HCT116 (cell line): Measurements from ENCODE around the gene LIPA. TPM values are rescaled to one million over a fixed set of nuclear protein-coding genes. Genes with fewer than 3 reads are reported as not detected.

Source experiments
- ATAC-seq: fragments of 200-7000 bp; cut with Tn5 transposase; 2 replicates; pipeline ENCODE4 v1.9.1; 2020; ENCODE audit warnings: mild to moderate bottlenecking, moderate library complexity
- BruUV-seq: library from RNA; stranded (reverse); fragments of 400-500 nt; replicated peaks from 2 replicates; lab custom pipeline; 2021; lab: Mats Ljungman, UMichigan
- CTCF ChIA-PET: fragments of 300-600 bp; sonication (Branson Sonifier 250); formaldehyde crosslinking; loops from one replicate; lab custom pipeline; 2021; ENCODE audit warnings: antibody characterized with exemption; lab: Charles Lee
- POLR2A ChIA-PET: fragments of 300-600, 350-600 bp; sonication (Branson Sonifier 250); formaldehyde crosslinking; loops from one replicate; lab custom pipeline; 2021; ENCODE audit warnings: antibody characterized with exemption; lab: Charles Lee
- RAD21 ChIA-PET, 2 experiments: fragments of 300-600 bp; sonication (Branson Sonifier 250); formaldehyde crosslinking; loops; one replicate each; lab custom pipeline; 2023; ENCODE audit warnings: low total read pairs in 2 of 2; ENCODE audit not compliant: uncharacterized antibody in 2 of 2, unreplicated experiment in 2 of 2, low non-redundant PET in 1 of 2; lab: Charles Lee
- DNase-seq: peaks from one replicate; pipeline ENCODE4 v3.0.0-alpha.2; 2010; ENCODE audit warnings: low read depth, low spot score
- H2AFZ ChIP-seq: fragments of 200-600 bp; shearing (Covaris generic), sonication (generic); 2 replicates; pipeline ENCODE4 v1.6.1; 2017; ENCODE audit warnings: low read depth, mixed run types, mixed read lengths, antibody characterized with exemption, low read length; ENCODE audit not compliant: poor library complexity, severe bottlenecking
- H3K27ac ChIP-seq: 2 replicates; pipeline ENCODE4 v1.5.1; 2012; ENCODE audit warnings: low read depth, low read length
- H3K27me3 ChIP-seq: fragments of 200-600 bp; sonication (generic); 2 replicates; pipeline ENCODE4 v1.6.1; 2016; ENCODE audit warnings: mixed run types, low read length, mixed read lengths; ENCODE audit not compliant: insufficient read depth
- H3K36me3 ChIP-seq, 2 experiments: fragments of 200-500 bp in 1 of 2; fragments of 200-600 bp in 1 of 2; sonication (Bioruptor generic) in 1 of 2; sonication (generic) in 1 of 2; 2 replicates each; pipeline versions ENCODE4 v1.5.1 to v1.6.1; 2014 to 2016; ENCODE audit warnings: low read length in 2 of 2, inconsistent platforms in 1 of 2, mixed read lengths in 1 of 2, mixed run types in 1 of 2; ENCODE audit not compliant: insufficient read depth in 2 of 2, control insufficient read depth in 1 of 2
- H3K4me1 ChIP-seq, 2 experiments: fragments of 200-600 bp in 1 of 2; sonication (generic) in 1 of 2; 2 replicates each; pipeline versions ENCODE4 v1.5.1 to v1.6.1; 2012 to 2017; ENCODE audit warnings: low read length in 2 of 2, inconsistent platforms in 1 of 2, mild to moderate bottlenecking in 1 of 2, mixed read lengths in 1 of 2, mixed run types in 1 of 2, moderate library complexity in 1 of 2; ENCODE audit not compliant: insufficient read depth in 2 of 2, control insufficient read depth in 1 of 2
- H3K4me2 ChIP-seq: fragments of 200-600 bp; sonication (generic); 2 replicates; pipeline ENCODE4 v1.6.1; 2017; ENCODE audit warnings: mixed run types, low read length, mixed read lengths
- H3K4me3 ChIP-seq, 2 experiments: fragments of 200-600 bp in 1 of 2; sonication (generic) in 1 of 2; replicated peaks in 1 of 2; 2 replicates each; pipeline ENCODE4 v1.5.1; 2011 to 2016; ENCODE audit warnings: low read length in 2 of 2, control low read depth in 1 of 2, low read depth in 1 of 2, mild to moderate bottlenecking in 1 of 2, mixed read lengths in 1 of 2, mixed run types in 1 of 2
- H3K79me2 ChIP-seq: fragments of 200-600 bp; sonication (generic); 2 replicates; pipeline ENCODE4 v1.6.1; 2017; ENCODE audit warnings: mild to moderate bottlenecking, mixed run types, low read length, moderate library complexity, mixed read lengths; ENCODE audit not compliant: insufficient read depth
- H3K9ac ChIP-seq: fragments of 200-600 bp; sonication (generic); 2 replicates; pipeline ENCODE4 v1.6.1; 2016; ENCODE audit warnings: low read length, mixed read lengths
- H3K9me2 ChIP-seq: fragments of 200-600 bp; sonication (generic), shearing (Covaris generic); 2 replicates; pipeline ENCODE4 v1.6.1; 2017; ENCODE audit warnings: mixed run types, mild to moderate bottlenecking, moderate library complexity; ENCODE audit not compliant: insufficient read depth
- H3K9me3 ChIP-seq, 2 experiments: fragments of 200-500 bp in 1 of 2; fragments of 200-600 bp in 1 of 2; sonication (Bioruptor generic) in 1 of 2; sonication (generic) in 1 of 2; 2 replicates each; pipeline ENCODE4 v1.6.1; 2014 to 2017; ENCODE audit warnings: low read length in 2 of 2, mixed read lengths in 2 of 2, inconsistent platforms in 1 of 2, low read depth in 1 of 2, mild to moderate bottlenecking in 1 of 2, mixed run types in 1 of 2, moderate library complexity in 1 of 2; ENCODE audit not compliant: control insufficient read depth in 1 of 2, insufficient read depth in 1 of 2
- H4K20me1 ChIP-seq: fragments of 200-600 bp; sonication (generic), shearing (Covaris generic); 2 replicates; pipeline ENCODE4 v1.6.1; 2017; ENCODE audit warnings: mixed run types, mild to moderate bottlenecking, moderate library complexity; ENCODE audit not compliant: insufficient read depth
- CBX3 ChIP-seq: IDR thresholded peaks from 2 replicates; pipeline ENCODE4 v1.6.1; 2012; ENCODE audit warnings: low read depth
- CEBPB ChIP-seq: IDR thresholded peaks from 2 replicates; pipeline ENCODE4 v1.6.1; 2012; ENCODE audit warnings: low read depth
- EGR1 ChIP-seq: IDR thresholded peaks from 2 replicates; pipeline ENCODE4 v1.6.1; 2012; ENCODE audit warnings: low read depth
- EZH2phosphoT487 ChIP-seq: fragments of 200-600 bp; IDR thresholded peaks from 2 replicates; pipeline ENCODE4 v1.6.1; 2018; ENCODE audit warnings: antibody characterized with exemption, borderline replicate concordance
- JUND ChIP-seq: IDR thresholded peaks from 2 replicates; pipeline ENCODE4 v1.6.1; 2012
- POLR2A ChIP-seq: IDR thresholded peaks from 2 replicates; pipeline ENCODE4 v1.7.0; 2011; ENCODE audit warnings: borderline replicate concordance; ENCODE audit not compliant: insufficient read depth, insufficient read length; ENCODE audit errors: extremely low read depth
- POLR2AphosphoS5 ChIP-seq: IDR thresholded peaks from 2 replicates; pipeline ENCODE4 v1.6.1; 2011; ENCODE audit warnings: mild to moderate bottlenecking, low read depth, low read length, moderate library complexity
- RAD21 ChIP-seq: IDR thresholded peaks from 2 replicates; pipeline ENCODE4 v1.6.1; 2012; ENCODE audit warnings: low read depth, mild to moderate bottlenecking
- SRF ChIP-seq: IDR thresholded peaks from 2 replicates; pipeline ENCODE4 v1.6.1; 2012; ENCODE audit warnings: low read depth
- TCF7L2 ChIP-seq: IDR thresholded peaks from 2 replicates; pipeline ENCODE4 v1.7.0; 2011; ENCODE audit warnings: borderline replicate concordance, inconsistent platforms; ENCODE audit not compliant: insufficient read depth, insufficient read length; ENCODE audit errors: extremely low read depth
- ZNF274 ChIP-seq: fragments of 200-500 bp; sonication (Bioruptor generic); IDR thresholded peaks from 2 replicates; pipeline ENCODE4 v1.6.1; 2014; ENCODE audit warnings: mild to moderate bottlenecking, low read depth, low read length, inconsistent platforms
- intact Hi-C: fragments of 100-400 bp; cut with micrococcal nuclease; formaldehyde crosslinking; loops from 2 replicates; pipeline ENCODE4 v1.10.0; 2022
- total RNA-seq: library from RNA; stranded (reverse); gene quantifications from one replicate; pipeline ENCODE4 v1.2.1, GENCODE V29; 2021; ENCODE audit not compliant: unreplicated experiment
- TF ChIP-seq, protein P1 (sequence below), 3 experiments: fragments of 200-600 bp in 1 of 3; sonication (generic) in 1 of 3; IDR thresholded peaks in 2 of 3; conservative IDR thresholded peaks in 1 of 3; 2 replicates each; pipeline ENCODE4 v1.5.1; 2012 to 2017; ENCODE audit warnings: low read depth in 2 of 3, low read length in 2 of 3, antibody characterized with exemption in 1 of 3, borderline replicate concordance in 1 of 3, control low read depth in 1 of 3, mild to moderate bottlenecking in 1 of 3, mixed read lengths in 1 of 3, mixed run types in 1 of 3, moderate library complexity in 1 of 3; ENCODE audit not compliant: insufficient read depth in 1 of 3
- TF ChIP-seq, protein P2 (sequence below): IDR thresholded peaks from 2 replicates; pipeline ENCODE4 v1.6.1; 2011; ENCODE audit warnings: mild to moderate bottlenecking, low read length, moderate library complexity; ENCODE audit not compliant: insufficient replicate concordance; ENCODE audit errors: extremely low read depth
- TF ChIP-seq, protein P3 (sequence below): IDR thresholded peaks from 2 replicates; pipeline ENCODE4 v1.6.1; 2012

LIPA gene
- total RNA-seq, 1 experiment from 2014 or later = 27.1 TPM

DNA sequence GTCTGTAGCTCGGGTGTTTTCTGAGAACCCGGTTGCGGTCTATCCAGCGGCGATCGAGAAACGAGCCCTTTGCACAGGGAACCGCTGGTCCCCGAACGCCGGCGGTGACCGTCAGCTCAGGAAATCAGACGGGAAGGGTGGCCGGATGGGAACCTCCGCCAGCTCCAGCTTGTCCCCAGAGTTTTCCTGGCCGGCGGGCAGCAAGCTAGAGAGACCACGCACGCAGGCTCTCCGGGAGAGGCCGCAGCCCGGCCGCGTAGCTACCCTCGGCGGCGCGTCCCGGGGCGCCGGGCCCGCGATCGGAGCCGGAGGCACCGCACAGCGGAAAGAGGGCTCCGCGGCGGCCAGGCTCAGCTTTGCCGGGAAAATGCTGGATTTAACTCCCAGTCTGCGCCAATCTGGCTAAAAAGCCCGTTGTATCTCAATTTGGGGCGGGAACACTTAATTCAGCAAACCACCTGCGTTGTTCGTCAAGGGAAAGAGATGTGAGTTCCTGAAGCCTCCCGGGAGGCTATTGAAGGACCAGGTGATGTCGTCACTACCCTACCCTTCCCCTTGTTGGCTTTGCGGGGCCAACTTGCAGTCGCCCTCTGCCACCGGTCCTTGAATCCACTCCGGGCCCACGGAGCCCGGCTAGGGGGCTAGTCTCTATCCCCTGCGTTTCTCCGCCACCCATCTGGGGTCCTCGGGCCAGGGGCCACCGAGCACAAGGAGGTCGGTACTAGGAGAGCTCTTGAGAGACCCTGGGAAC lies 43.6 kb downstream of the LIPA start (continued):
- TF ChIP-seq, protein P1, sequence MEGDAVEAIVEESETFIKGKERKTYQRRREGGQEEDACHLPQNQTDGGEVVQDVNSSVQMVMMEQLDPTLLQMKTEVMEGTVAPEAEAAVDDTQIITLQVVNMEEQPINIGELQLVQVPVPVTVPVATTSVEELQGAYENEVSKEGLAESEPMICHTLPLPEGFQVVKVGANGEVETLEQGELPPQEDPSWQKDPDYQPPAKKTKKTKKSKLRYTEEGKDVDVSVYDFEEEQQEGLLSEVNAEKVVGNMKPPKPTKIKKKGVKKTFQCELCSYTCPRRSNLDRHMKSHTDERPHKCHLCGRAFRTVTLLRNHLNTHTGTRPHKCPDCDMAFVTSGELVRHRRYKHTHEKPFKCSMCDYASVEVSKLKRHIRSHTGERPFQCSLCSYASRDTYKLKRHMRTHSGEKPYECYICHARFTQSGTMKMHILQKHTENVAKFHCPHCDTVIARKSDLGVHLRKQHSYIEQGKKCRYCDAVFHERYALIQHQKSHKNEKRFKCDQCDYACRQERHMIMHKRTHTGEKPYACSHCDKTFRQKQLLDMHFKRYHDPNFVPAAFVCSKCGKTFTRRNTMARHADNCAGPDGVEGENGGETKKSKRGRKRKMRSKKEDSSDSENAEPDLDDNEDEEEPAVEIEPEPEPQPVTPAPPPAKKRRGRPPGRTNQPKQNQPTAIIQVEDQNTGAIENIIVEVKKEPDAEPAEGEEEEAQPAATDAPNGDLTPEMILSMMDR (IDR thresholded peaks at IDR 0.05 in 2 of 3, conservative IDR thresholded peaks at IDR 0.05 in 1 of 3; ENCODE audit: borderline replicate concordance in 1 of 3, insufficient read depth in 1 of 3, low read depth in 2 of 3, low read length in 2 of 3) = no peak
- TF ChIP-seq EZH2phosphoT487 (no peak), TCF7L2 (no peak)
- TF ChIP-seq, protein P2, sequence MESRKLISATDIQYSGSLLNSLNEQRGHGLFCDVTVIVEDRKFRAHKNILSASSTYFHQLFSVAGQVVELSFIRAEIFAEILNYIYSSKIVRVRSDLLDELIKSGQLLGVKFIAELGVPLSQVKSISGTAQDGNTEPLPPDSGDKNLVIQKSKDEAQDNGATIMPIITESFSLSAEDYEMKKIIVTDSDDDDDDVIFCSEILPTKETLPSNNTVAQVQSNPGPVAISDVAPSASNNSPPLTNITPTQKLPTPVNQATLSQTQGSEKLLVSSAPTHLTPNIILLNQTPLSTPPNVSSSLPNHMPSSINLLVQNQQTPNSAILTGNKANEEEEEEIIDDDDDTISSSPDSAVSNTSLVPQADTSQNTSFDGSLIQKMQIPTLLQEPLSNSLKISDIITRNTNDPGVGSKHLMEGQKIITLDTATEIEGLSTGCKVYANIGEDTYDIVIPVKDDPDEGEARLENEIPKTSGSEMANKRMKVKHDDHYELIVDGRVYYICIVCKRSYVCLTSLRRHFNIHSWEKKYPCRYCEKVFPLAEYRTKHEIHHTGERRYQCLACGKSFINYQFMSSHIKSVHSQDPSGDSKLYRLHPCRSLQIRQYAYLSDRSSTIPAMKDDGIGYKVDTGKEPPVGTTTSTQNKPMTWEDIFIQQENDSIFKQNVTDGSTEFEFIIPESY = no peak
- TF ChIP-seq, all 23 proteins: peak for 0

DNA sequence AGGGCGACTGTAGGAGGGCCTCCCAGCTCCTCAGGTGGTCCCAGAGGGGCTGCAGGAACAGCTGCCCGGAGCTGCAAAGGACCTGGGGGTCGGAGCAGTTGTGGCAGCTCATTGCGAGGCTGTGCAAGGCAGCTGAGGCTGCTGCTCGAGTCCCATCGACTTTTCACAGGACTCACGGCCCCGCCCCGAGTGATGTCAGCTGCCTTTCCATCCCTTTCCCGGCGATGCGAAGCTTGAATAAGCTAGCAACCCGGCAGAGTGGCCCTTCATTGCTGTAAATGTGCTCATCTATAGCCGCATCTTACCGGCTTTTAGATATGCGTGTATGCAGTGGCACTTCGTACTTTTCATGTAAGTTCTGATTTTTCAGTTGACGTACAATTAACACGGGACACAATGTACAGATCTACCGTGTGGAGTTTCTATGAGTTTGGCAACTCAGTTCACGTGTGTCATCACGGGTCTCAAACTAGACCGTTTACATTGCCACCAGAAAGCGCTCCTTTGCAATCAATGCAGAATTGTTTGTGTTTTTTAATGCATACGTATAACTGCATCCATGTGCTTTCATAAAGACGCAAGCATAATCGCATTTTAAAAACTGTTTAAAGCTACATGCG lies 44.3 kb downstream of the LIPA start, which contains the start of gene CH25H:
Gene CH25H, minus strand, starts transcription at position 137 of the 620 bp plus-strand sequence. Its CDS starts 25 bp downstream, at position 112.
- Histone ChIP-seq H3K4me1 (no peaks in the 10 kb centered on the region), H3K4me3 (no peak within 1 kb of the TSS), H3K9me2 (no peaks in the 10 kb centered on the region), H2AFZ (no peak within 1 kb of the TSS), H3K27me3 (no peaks in the 10 kb centered on the region), H3K36me3 (no peaks in the 10 kb centered on the region), H3K9me3 (no peaks in the 10 kb centered on the region), H3K27ac (no peak within 1 kb of the TSS), H3K9ac (no peak within 1 kb of the TSS), H3K4me2 (no peak within 1 kb of the TSS), H4K20me1 (no peaks in the 10 kb centered on the region), H3K79me2 (no peaks in the 10 kb centered on the region)
- DNase-seq (no peak), ATAC-seq (no peak)
- intact Hi-C loops = no loop called here
- POLR2A ChIA-PET = no interaction called here
- RAD21 ChIA-PET = no interaction called here
- BruUV-seq = no TSS peak
- CTCF ChIA-PET = interaction anchor here (1.6 kb wide), 1 partner anchor 10 kb away, joined by 3 read pairs; no protein-coding TSS in a partner anchor
- no peak for TF ChIP-seq POLR2AphosphoS5
- TF ChIP-seq, protein P1 (IDR thresholded peaks at IDR 0.05 in 2 of 3, conservative IDR thresholded peaks at IDR 0.05 in 1 of 3; ENCODE audit: borderline replicate concordance in 1 of 3, insufficient read depth in 1 of 3, low read depth in 2 of 3, low read length in 2 of 3) = no peak
- TF ChIP-seq, protein P3, sequence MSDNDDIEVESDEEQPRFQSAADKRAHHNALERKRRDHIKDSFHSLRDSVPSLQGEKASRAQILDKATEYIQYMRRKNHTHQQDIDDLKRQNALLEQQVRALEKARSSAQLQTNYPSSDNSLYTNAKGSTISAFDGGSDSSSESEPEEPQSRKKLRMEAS = no peak
- TF ChIP-seq ZNF274 = no peak
- TF ChIP-seq CEBPB = no peak
- TF ChIP-seq, protein P2 = no peak
- TF ChIP-seq JUND = no peak
- no peak for TF ChIP-seq CBX3
- TF ChIP-seq RAD21 = no peak
- TF ChIP-seq SRF = no peak
- no peak for TF ChIP-seq POLR2A
- no peak for TF ChIP-seq EGR1
